K562 (cell line): ENCODE results near the gene SKAP1. TPM values are rescaled to one million over a fixed set of nuclear protein-coding genes. Genes with fewer than 3 reads are reported as not detected.
"Not testable (repeated sequence)": the region's sequence is repeated elsewhere in the genome, so short reads cannot be mapped to it uniquely, and the experiment has no call there.

Experiments
- ATAC-seq: fragments of 200-7000 bp; cut with Tn5 transposase; 3 replicates; pipeline ENCODE4 v1.9.1; 2020; ENCODE audit warnings: moderate library complexity
- BruUV-seq: library from RNA; stranded (reverse); fragments of 400-500 nt; replicated peaks from 2 replicates; lab custom pipeline; 2021; lab: Mats Ljungman, UMichigan
- CTCF ChIA-PET: fragments of 300-600 bp; formaldehyde crosslinking; extraction: SDS; loops from one replicate; lab custom pipeline; 2021; ENCODE audit warnings: low intra/inter-chr PET ratio; lab: Yijun Ruan, JAX
- POLR2A ChIA-PET: fragments of 300-600, 350-650 bp; sonication (Branson Sonifier 250); formaldehyde crosslinking; extraction: SDS; loops from one replicate; lab custom pipeline; 2021; ENCODE audit warnings: antibody characterized with exemption, inconsistent platforms; lab: Yijun Ruan, JAX
- DNase-seq, 4 experiments: peaks; one replicate each; pipeline versions ENCODE4 v3.0.0 to v3.0.0-alpha.2; 2011 to 2018; ENCODE audit warnings: low spot score in 3 of 4, mixed read lengths in 3 of 4; ENCODE audit errors: extremely low read depth in 1 of 4
- FAIRE-seq: peaks from 2 replicates; lab custom pipeline; 2011; peaks lifted over from hg19 to GRCh38; lab: Jason Lieb, UNC
- H2AFZ ChIP-seq: 2 replicates; pipeline ENCODE4 v1.6.0; 2011; ENCODE audit warnings: low read depth, low read length, control low read depth, inconsistent platforms
- H3K27ac ChIP-seq: fragments of 200-600 bp; 3 replicates; pipeline ENCODE4 v1.8.0; 2011; ENCODE audit warnings: low read depth, mild to moderate bottlenecking, control low read depth, inconsistent platforms, low read length, moderate library complexity, mixed read lengths; ENCODE audit errors: extremely low read depth
- H3K27me3 ChIP-seq, 2 experiments: fragments of 300-600 bp in 1 of 2; 2 replicates in 1 of 2; 3 replicates in 1 of 2; pipeline versions ENCODE4 v1.6.0 to v1.8.0; 2011; ENCODE audit warnings: inconsistent platforms in 2 of 2, low read length in 2 of 2, mild to moderate bottlenecking in 1 of 2, mixed read lengths in 1 of 2, moderate library complexity in 1 of 2; ENCODE audit not compliant: control insufficient read depth in 2 of 2, insufficient read depth in 2 of 2
- H3K36me3 ChIP-seq: fragments of 300-600 bp; 3 replicates; pipeline ENCODE4 v1.8.0; 2011; ENCODE audit warnings: mild to moderate bottlenecking, low read length, inconsistent platforms; ENCODE audit not compliant: control insufficient read depth, insufficient read depth
- H3K4me1 ChIP-seq, 2 experiments: fragments of 200-600 bp in 1 of 2; replicated peaks in 1 of 2; 2 replicates in 1 of 2; 3 replicates in 1 of 2; pipeline versions ENCODE4 v1.5.1 to v1.8.0; 2011; ENCODE audit warnings: inconsistent platforms in 2 of 2, low read length in 2 of 2, mild to moderate bottlenecking in 1 of 2, mixed read lengths in 1 of 2, moderate library complexity in 1 of 2; ENCODE audit not compliant: control insufficient read depth in 2 of 2, insufficient read depth in 2 of 2
- H3K4me2 ChIP-seq: 2 replicates; pipeline ENCODE4 v1.6.1; 2011; ENCODE audit warnings: low read length, control low read depth, inconsistent platforms, mixed read lengths; ENCODE audit not compliant: insufficient read depth
- H3K4me3 ChIP-seq: fragments of 200-600 bp; sonication (generic), shearing (Covaris generic); 2 replicates; pipeline ENCODE4 v1.5.1; 2016; ENCODE audit warnings: control low read depth, inconsistent platforms
- H3K79me2 ChIP-seq: fragments of 200-600 bp; 3 replicates; pipeline ENCODE4 v1.8.0; 2011; ENCODE audit warnings: low read length, inconsistent platforms; ENCODE audit not compliant: control insufficient read depth, insufficient read depth
- H3K9ac ChIP-seq, 2 experiments: 2 replicates each; pipeline versions ENCODE4 v1.6.0 to v1.6.1; 2011; ENCODE audit warnings: low read depth in 2 of 2, low read length in 2 of 2, control low read depth in 1 of 2, inconsistent platforms in 1 of 2, mild to moderate bottlenecking in 1 of 2, mixed read lengths in 1 of 2; ENCODE audit not compliant: insufficient read depth in 1 of 2
- H3K9me1 ChIP-seq: one replicate; pipeline ENCODE4 v1.6.0; 2011; ENCODE audit warnings: inconsistent platforms, mild to moderate bottlenecking, low read length, moderate library complexity; ENCODE audit not compliant: control insufficient read depth, insufficient read depth
- H3K9me3 ChIP-seq: replicated peaks from 2 replicates; pipeline ENCODE4 v1.5.1; 2011; ENCODE audit warnings: low read depth, low read length, inconsistent platforms; ENCODE audit not compliant: control insufficient read depth, insufficient read depth
- H4K20me1 ChIP-seq: replicated peaks from 2 replicates; pipeline ENCODE4 v1.6.1; 2011; ENCODE audit warnings: low read length, inconsistent platforms, mixed read lengths; ENCODE audit not compliant: control insufficient read depth, insufficient read depth
- ARID1B ChIP-seq: fragments of 450-650 bp; IDR thresholded peaks from 2 replicates; pipeline ENCODE4 v1.6.1; 2016; ENCODE audit warnings: antibody characterized with exemption, mild to moderate bottlenecking, inconsistent platforms
- E2F5 ChIP-seq: sonication (generic); formaldehyde crosslinking; IDR thresholded peaks from 2 replicates; pipeline ENCODE4 v1.8.0; 2022; ENCODE audit warnings: mild to moderate bottlenecking, missing genetic modification reagents
- EP300 ChIP-seq: IDR thresholded peaks from 2 replicates; pipeline ENCODE4 v1.6.1; 2012; ENCODE audit warnings: low read length, improper control_type of control experiment
- POLR2AphosphoS2 ChIP-seq: IDR thresholded peaks from 2 replicates; pipeline ENCODE4 v1.6.1; 2012; ENCODE audit warnings: low read length, improper control_type of control experiment
- STAT5A ChIP-seq: IDR thresholded peaks from 2 replicates; pipeline ENCODE4 v1.6.1; 2012; ENCODE audit warnings: low read length, inconsistent platforms, borderline replicate concordance
- THAP12 ChIP-seq: fragments of 250-450 bp; sonication (Bioruptor Pico); IDR thresholded peaks from 2 replicates; pipeline ENCODE4 v1.9.0; 2021; ENCODE audit warnings: mild to moderate bottlenecking, inconsistent platforms
- ZNF316 ChIP-seq: fragments of 450-650 bp; IDR thresholded peaks from 2 replicates; pipeline ENCODE4 v1.6.1; 2016
- ZNF592 ChIP-seq: fragments of 450-650 bp; IDR thresholded peaks from 2 replicates; pipeline ENCODE4 v1.6.1; 2017; ENCODE audit warnings: antibody characterized with exemption, mild to moderate bottlenecking
- WGBS: fragments of 100-300 bp; shearing (Covaris generic); methylation state at CpG from one replicate; pipeline ENCODE4 v1.1.6; 2016; ENCODE audit warnings: low coverage, mixed read lengths; ENCODE audit not compliant: insufficient coverage; ENCODE audit errors: missing lambda C conversion rate; 5-methylcytosine and 5-hydroxymethylcytosine counted together
- in situ Hi-C: fragments of 300-500 bp; cut with MboI; formaldehyde crosslinking; loops from 4 replicates; pipeline ENCODE4 v1.15.0; 2018; ENCODE audit warnings: inconsistent platforms, mixed read lengths
- intact Hi-C: fragments of 100-400 bp; cut with micrococcal nuclease; formaldehyde crosslinking; loops from 2 replicates; pipeline ENCODE4 v1.14.2; 2022
- polyA plus RNA-seq, 8 experiments: library from polyadenylated mRNA; depleted of rRNA in 4 of 8; stranded (reverse) in 5 of 8; unstranded in 3 of 8; fragments of >200 nt; fragmentation: Nextera tagmentation in 2 of 8; fragmentation: Illumina TruSeq in 1 of 8; extraction: Ambion mirVana in 2 of 8; extraction: Trizol in 1 of 8; gene quantifications; 2 replicates each; pipeline versions ENCODE4 v1.2.1 to v1.2.3, GENCODE V29; 2011 to 2014; ENCODE audit warnings: inconsistent platforms in 1 of 8, missing spikeins in 1 of 8
- total RNA-seq, 7 experiments: library from RNA; depleted of rRNA in 6 of 7; stranded (reverse); fragments of >200 nt in 6 of 7; fragmentation: Illumina TruSeq in 2 of 7; extraction: Trizol in 2 of 7; gene quantifications; 2 replicates each; pipeline versions ENCODE4 v1.2.1 to v1.2.3, GENCODE V29; 2011 to 2021; ENCODE audit warnings: low replicate concordance in 1 of 7

The SKAP1 gene
- total and polyA plus RNA-seq, 9 of the 15 experiments (the other 6 are each of a cell fraction or from before 2014, with no cell fraction given) = 0.06 to 0.80 (median 0.10) TPM; not detected in 4

GRCh38 chr17:48250059-48250458 lies 180.0 kb downstream of the SKAP1 start:
- intact Hi-C loops = loop anchor here (10.0 kb wide), 1 partner anchor 225 kb away; no protein-coding TSS in a partner anchor
- H3K36me3 ChIP-seq, DNase-seq, BruUV-seq, CTCF ChIA-PET, FAIRE-seq, H3K9me3 ChIP-seq, in situ Hi-C loops, H3K4me2 ChIP-seq, H3K4me3 ChIP-seq, H2AFZ ChIP-seq, H3K9ac ChIP-seq, H3K27ac ChIP-seq, ATAC-seq, H3K27me3 ChIP-seq, H4K20me1 ChIP-seq, H3K79me2 ChIP-seq, H3K9me1 ChIP-seq: not testable (repeated sequence)
- peaks cover 0 to 33% of the 10 kb centered on the region in 2 experiments; a peak in 4 of 5 replicates for H3K4me1 ChIP-seq
- POLR2A ChIA-PET = interaction anchor here (0.6 to 1.8 kb wide), 7 partner anchors 10 to 569 kb away, joined by 3 to 6 read pairs (median 3); no protein-coding TSS in a partner anchor
- peak; percentile 74 for TF ChIP-seq ZNF316
- 77% methylated on average over 3 of the region's 5 CpGs for WGBS

- Histone ChIP-seq H3K4me2 (no peak overlapping the region), H3K79me2 (no peaks in the 10 kb centered on the region), H3K27me3 (no peaks in the 10 kb centered on the region), H3K9ac (no peak overlapping the region), H3K9me3 (no peaks in the 10 kb centered on the region), H2AFZ (no peak overlapping the region), H3K4me1 (peaks cover under 1 to 55% of the 10 kb centered on the region in 2 experiments), H3K36me3 (no peaks in the 10 kb centered on the region), H4K20me1 (no peaks in the 10 kb centered on the region), H3K27ac (no peak overlapping the region), H3K4me3 (no peak overlapping the region), H3K9me1 (no peaks in the 10 kb centered on the region)
- FAIRE-seq (no peak), DNase-seq (no peak), ATAC-seq (no peak)
- POLR2A ChIA-PET = interaction anchor here (1.5 to 2.0 kb wide), 3 partner anchors 7 to 21 kb away, joined by 4 to 12 read pairs (median 4); no protein-coding TSS in a partner anchor
- no TSS peak for BruUV-seq
- CTCF ChIA-PET = no interaction called here
- WGBS = 20% methylated on average over 3 of the region's 3 CpGs
- in situ Hi-C loops (no loop called here), intact Hi-C loops (no loop called here)
- TF ChIP-seq STAT5A = 0 out of 2 replicates have a peak, but pooled peaks have one; percentile 33
- TF ChIP-seq POLR2AphosphoS2 = no peak
- TF ChIP-seq E2F5 (CRISPR knock-in tag) = no peak
- TF ChIP-seq ZNF592 = no peak
- no peak for TF ChIP-seq THAP12 (CRISPR knock-in tag)
- TF ChIP-seq EP300 = peak; percentile 28; the same call in 1 of the 2 replicates
- peak; percentile 38; the same call in 1 of the 2 replicates for TF ChIP-seq ARID1B
Observed at GRCh38 chr17:48247603-48248002, 182.4 kb downstream of the SKAP1 start.
